Transverse colon (tissue), 4 donors: ENCODE measurements around the gene CCDC81. TPM values are rescaled to one million over a fixed set of nuclear protein-coding genes. Genes with fewer than 3 reads are reported as not detected.

Experiments
- DNase-seq: peaks from one replicate; pipeline ENCODE4 v3.0.0-alpha.2; 2019
- H3K27ac ChIP-seq, 4 donors: fragments of 200-600 bp; sonication (generic); 2 replicates each; pipeline ENCODE4 v1.5.1; 2016 to 2018; ENCODE audit warnings: inconsistent platforms in 4 of 4
- H3K27me3 ChIP-seq: fragments of 200-600 bp; sonication (generic); 2 replicates; pipeline ENCODE4 v1.5.1; 2017; ENCODE audit warnings: inconsistent platforms
- H3K36me3 ChIP-seq, 4 donors: fragments of 200-600 bp; sonication (generic); 2 replicates each; pipeline ENCODE4 v1.5.1; 2017 to 2019; ENCODE audit warnings: inconsistent platforms in 4 of 4
- H3K4me1 ChIP-seq, 4 donors: fragments of 200-600 bp; sonication (generic); 2 replicates each; pipeline ENCODE4 v1.5.1; 2017 to 2020; ENCODE audit warnings: inconsistent platforms in 4 of 4
- H3K4me3 ChIP-seq, 4 donors: fragments of 200-600 bp; sonication (generic); 1 replicate in 1 of 4; 2 replicates in 3 of 4; pipeline versions ENCODE4 v1.5.1 to v1.6.1; 2017 to 2019; ENCODE audit warnings: inconsistent platforms in 4 of 4
- H3K9me3 ChIP-seq, 2 donors: fragments of 200-600 bp; sonication (generic); 2 replicates each; pipeline ENCODE4 v1.5.1; 2017 to 2019; ENCODE audit warnings: inconsistent platforms in 2 of 2
- CTCF ChIP-seq, 5 experiments: fragments of 200-600 bp in 3 of 5; fragments of 450-650 bp in 2 of 5; sonication (generic) in 3 of 5; IDR thresholded peaks; 1 replicate in 2 of 5; 2 replicates in 3 of 5; pipeline ENCODE4 v1.5.1; 2016 to 2017; ENCODE audit warnings: antibody characterized with exemption in 5 of 5, inconsistent platforms in 3 of 5, mild to moderate bottlenecking in 2 of 5, moderate library complexity in 1 of 5
- EP300 ChIP-seq: sonication (generic); formaldehyde crosslinking; IDR thresholded peaks from one replicate; pipeline ENCODE4 v1.6.1; 2017; ENCODE audit warnings: antibody characterized with exemption, low read depth
- POLR2A ChIP-seq: fragments of 450-650 bp; IDR thresholded peaks from one replicate; pipeline ENCODE4 v1.6.1; 2016; ENCODE audit warnings: antibody characterized with exemption, mild to moderate bottlenecking, moderate library complexity
- POLR2AphosphoS5 ChIP-seq, 3 donors: sonication (generic); formaldehyde crosslinking; IDR thresholded peaks; one replicate each; pipeline ENCODE4 v1.6.1; 2016; ENCODE audit warnings: antibody characterized with exemption in 3 of 3
- WGBS, 2 donors: methylation state at CpG; one replicate each; pipeline ENCODE4 v1.1.5; 2018; ENCODE audit warnings: low coverage in 1 of 2; 5-methylcytosine and 5-hydroxymethylcytosine counted together
- in situ Hi-C, 4 donors: fragments of 200-750 bp; cut with MboI; loops; one replicate each; pipeline versions ENCODE4 v1.15.0 to v1.15.1; 2017; ENCODE audit warnings: low sequenced_read_pairs in 3 of 4, low pct_ligation_motif_present in 1 of 4, low pct_unique_long_range_greater_than_20kb in 1 of 4
- intact Hi-C: fragments of 100-400 bp; cut with DNase I; formaldehyde crosslinking; loops from one replicate; pipeline ENCODE4 v1.15.1; 2023; ENCODE audit warnings: low total_unique reads
- total RNA-seq, 4 donors: library from RNA; depleted of rRNA; stranded (reverse); fragments of >200 nt; gene quantifications; one replicate each; pipeline ENCODE4 v1.1.0, GENCODE V29; 2016

Gene CCDC81
- total RNA-seq, 4 donors from 2014 or later = 0.41 to 0.64 TPM; not detected in 2

GRCh38 chr11:86464509-86465221, 90.0 kb downstream of the CCDC81 start:
- in situ Hi-C loops = loop anchor here in 1 of 4 donors (25.0 kb wide), 1 partner anchor 148 kb away; no protein-coding TSS in a partner anchor
- Histone ChIP-seq H3K4me3 (no peak overlapping the region), H3K27me3 (no peaks in the 10 kb centered on the region), H3K36me3 (no peaks in the 10 kb centered on the region), H3K27ac (no peak overlapping the region), H3K9me3 (no peaks in the 10 kb centered on the region), H3K4me1 (peaks cover 0 to 16% (median 4%) of the 10 kb centered on the region in 4 donors)
- no peak for DNase-seq
- WGBS, 2 donors = 50 to 80% methylated on average over 1 to 5 of the region's 5 CpGs
- TF ChIP-seq POLR2AphosphoS5 (IDR thresholded peaks at IDR 0.05) = no peak
- TF ChIP-seq CTCF (IDR thresholded peaks at IDR 0.05) = no peak
- no peak for TF ChIP-seq EP300
- TF ChIP-seq POLR2A = no peak
- intact Hi-C loops = no loop called here

- TF ChIP-seq POLR2AphosphoS5 (IDR thresholded peaks at IDR 0.05) (no peak), POLR2A (no peak), CTCF (IDR thresholded peaks at IDR 0.05) (no peak), EP300 (no peak)
- intact Hi-C loops = no loop called here
- no peaks in the 10 kb centered on the region for H3K27me3 ChIP-seq
- no peak for DNase-seq
- H3K36me3 ChIP-seq = no peaks in the 10 kb centered on the region
- no peak overlapping the region for H3K4me3 ChIP-seq
- H3K4me1 ChIP-seq = peaks cover 0 to 8% (median 0%) of the 10 kb centered on the region in 4 donors
- H3K27ac ChIP-seq = no peak overlapping the region
- in situ Hi-C loops = loop anchor here in 1 of 4 donors (25.0 kb wide), 1 partner anchor 144 kb away; no protein-coding TSS in a partner anchor
- no peaks in the 10 kb centered on the region for H3K9me3 ChIP-seq
- 100% methylated on average over 1 of the region's 1 CpG for WGBS, 2 donors
Measured at GRCh38 chr11:86468169-86468568, 93.5 kb downstream of the CCDC81 start.

- H3K4me3 ChIP-seq = no peak overlapping the region
- no peaks in the 10 kb centered on the region for H3K9me3 ChIP-seq
- TF ChIP-seq POLR2A (no peak), CTCF (IDR thresholded peaks at IDR 0.05) (no peak), POLR2AphosphoS5 (IDR thresholded peaks at IDR 0.05) (no peak), EP300 (no peak)
- no peak overlapping the region for H3K27ac ChIP-seq
- in situ Hi-C loops = loop anchor here in 1 of 4 donors (25.0 kb wide), 1 partner anchor 143 kb away; no protein-coding TSS in a partner anchor
- H3K4me1 ChIP-seq = peaks cover 0 to 4% (median 0%) of the 10 kb centered on the region in 4 donors
- no peak for DNase-seq
- no peaks in the 10 kb centered on the region for H3K36me3 ChIP-seq
- intact Hi-C loops = no loop called here
- no peaks in the 10 kb centered on the region for H3K27me3 ChIP-seq
- WGBS, 2 donors = 45 to 81% methylated on average over 1 to 5 of the region's 5 CpGs
Measured at GRCh38 chr11:86469491-86470388, 95.1 kb downstream of the CCDC81 start.

Other genes starting within 250 kb of the CCDC81 start
- gene EED, start 130.1 kb upstream of the CCDC81 start, total RNA-seq = 10 to 100 TPM in 3 of 4 donors, 1 to 10 TPM in 1; 2.8 to 43.5 (median 23.5) TPM
- gene HIKESHI, start 72.6 kb upstream of the CCDC81 start, total RNA-seq = 10 to 100 TPM in 3 of 4 donors, 1 to 10 TPM in 1; 2.2 to 18.7 (median 14.8) TPM